A673 (cell line): ENCODE measurements around the gene BRPF3. TPM values are rescaled to one million over a fixed set of nuclear protein-coding genes. Genes with fewer than 3 reads are reported as not detected.

Source experiments
- BruUV-seq: library from RNA; stranded (reverse); fragments of 400-500 nt; replicated peaks from 2 replicates; lab custom pipeline; 2021; lab: Mats Ljungman, UMichigan
- CTCF ChIA-PET: fragments of 300-600 bp; sonication (Branson Sonifier 250); formaldehyde crosslinking; loops from one replicate; lab custom pipeline; 2022; ENCODE audit warnings: antibody characterized with exemption; lab: Charles Lee
- POLR2A ChIA-PET: fragments of 300-600 bp; sonication (Branson Sonifier 250); formaldehyde crosslinking; loops from one replicate; lab custom pipeline; 2022; ENCODE audit warnings: antibody characterized with exemption; ENCODE audit not compliant: low non-redundant PET; lab: Charles Lee
- DNase-seq: peaks from one replicate; pipeline ENCODE4 v3.0.0-alpha.2; 2015; ENCODE audit warnings: low spot score
- H3K27ac ChIP-seq: fragments of 200-600 bp; sonication (generic); 2 replicates; pipeline ENCODE4 v1.5.1; 2016; ENCODE audit warnings: mixed run types, low read depth, mild to moderate bottlenecking, mixed read lengths, antibody characterized with exemption, low read length; ENCODE audit not compliant: poor library complexity, severe bottlenecking
- H3K27me3 ChIP-seq: fragments of 200-600 bp; sonication (generic); replicated peaks from 2 replicates; pipeline ENCODE4 v1.6.1; 2017; ENCODE audit warnings: mixed run types, low read depth, mild to moderate bottlenecking, mixed read lengths, antibody characterized with exemption, low read length; ENCODE audit not compliant: insufficient read depth, poor library complexity
- H3K36me3 ChIP-seq: fragments of 200-600 bp; sonication (generic); 2 replicates; pipeline ENCODE4 v1.6.1; 2016; ENCODE audit warnings: mixed run types, mild to moderate bottlenecking, mixed read lengths, antibody characterized with exemption, low read length; ENCODE audit not compliant: insufficient read depth, poor library complexity, severe bottlenecking
- H3K4me1 ChIP-seq: fragments of 200-600 bp; sonication (generic); 2 replicates; pipeline ENCODE4 v1.6.1; 2017; ENCODE audit warnings: mixed run types, mild to moderate bottlenecking, mixed read lengths, antibody characterized with exemption, low read length; ENCODE audit not compliant: insufficient read depth, poor library complexity, severe bottlenecking
- H3K4me3 ChIP-seq: fragments of 200-600 bp; sonication (generic); 2 replicates; pipeline ENCODE4 v1.5.1; 2016; ENCODE audit warnings: low read depth, mixed run types, mild to moderate bottlenecking, mixed read lengths, low read length; ENCODE audit not compliant: poor library complexity, severe bottlenecking
- H3K9me3 ChIP-seq: fragments of 200-600 bp; sonication (generic); 2 replicates; pipeline ENCODE4 v1.6.1; 2016; ENCODE audit warnings: mixed run types, low read depth, mild to moderate bottlenecking, mixed read lengths, antibody characterized with exemption, low read length; ENCODE audit not compliant: poor library complexity, severe bottlenecking
- EZH2 ChIP-seq: fragments of 200-600 bp; sonication (generic); IDR thresholded peaks from 2 replicates; pipeline ENCODE4 v1.6.1; 2017; ENCODE audit warnings: borderline replicate concordance, low read depth, mild to moderate bottlenecking, mixed read lengths, antibody characterized with exemption, low read length; ENCODE audit not compliant: poor library complexity, severe bottlenecking
- intact Hi-C: fragments of 100-400 bp; cut with micrococcal nuclease; formaldehyde crosslinking; loops from one replicate; pipeline ENCODE4 v1.10.0; 2022; ENCODE audit not compliant: unreplicated experiment
- total RNA-seq: library from RNA; stranded (reverse); gene quantifications from 2 replicates; pipeline ENCODE4 v1.2.3, GENCODE V29; 2021
- TF ChIP-seq, protein P1 (sequence below): fragments of 300-800, 200-600 bp; sonication (generic); conservative IDR thresholded peaks from 2 replicates; pipeline ENCODE4 v1.5.1; 2017; ENCODE audit warnings: low read depth, mild to moderate bottlenecking, antibody characterized with exemption, low read length, moderate library complexity, mixed read lengths

The BRPF3 gene
- total RNA-seq, 1 experiment from 2014 or later = 39.3 TPM

DNA sequence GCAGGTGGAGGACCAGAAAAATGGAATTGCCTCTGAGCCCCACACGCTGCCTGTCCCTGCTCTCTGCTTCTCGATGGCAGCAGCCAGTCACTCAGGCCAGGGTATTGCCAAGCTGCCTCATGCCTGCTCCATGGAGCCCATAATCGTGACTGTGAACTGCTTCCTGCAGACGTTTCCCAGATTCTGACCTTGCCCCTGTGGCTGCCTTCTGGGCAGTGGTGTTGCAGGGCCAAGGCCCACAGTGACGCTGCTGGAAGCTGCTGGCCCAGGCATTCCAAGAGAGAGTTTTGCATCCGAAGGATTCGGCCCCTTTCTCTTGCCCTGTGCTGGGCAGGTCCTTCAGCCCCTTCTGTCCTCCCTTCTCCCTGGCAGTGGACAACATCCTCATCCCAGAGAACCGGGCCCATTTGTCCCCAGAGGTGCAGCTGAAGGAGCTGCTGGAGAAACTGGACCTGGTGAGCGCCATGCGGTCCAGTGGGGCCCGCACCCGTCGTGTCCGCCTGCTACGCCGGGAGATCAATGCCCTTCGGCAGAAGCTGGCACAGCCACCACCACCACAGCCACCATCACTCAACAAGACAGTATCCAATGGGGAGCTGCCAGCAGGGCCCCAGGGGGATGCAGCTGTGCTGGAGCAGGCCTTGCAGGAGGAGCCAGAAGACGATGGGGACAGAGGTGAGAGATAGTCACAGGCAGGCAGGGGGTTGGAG is 14.5 kb downstream of the BRPF3 start:
- no peak overlapping the region for H3K4me3 ChIP-seq
- H3K27me3 ChIP-seq = no peaks in the 10 kb centered on the region
- no peaks in the 10 kb centered on the region for H3K9me3 ChIP-seq
- H3K36me3 ChIP-seq = peaks cover 71% of the 10 kb centered on the region
- ChIA-PET POLR2A (no interaction called here), CTCF (no interaction called here)
- intact Hi-C loops = no loop called here
- no peak for DNase-seq
- no peak overlapping the region for H3K27ac ChIP-seq
- TF ChIP-seq, protein P1, sequence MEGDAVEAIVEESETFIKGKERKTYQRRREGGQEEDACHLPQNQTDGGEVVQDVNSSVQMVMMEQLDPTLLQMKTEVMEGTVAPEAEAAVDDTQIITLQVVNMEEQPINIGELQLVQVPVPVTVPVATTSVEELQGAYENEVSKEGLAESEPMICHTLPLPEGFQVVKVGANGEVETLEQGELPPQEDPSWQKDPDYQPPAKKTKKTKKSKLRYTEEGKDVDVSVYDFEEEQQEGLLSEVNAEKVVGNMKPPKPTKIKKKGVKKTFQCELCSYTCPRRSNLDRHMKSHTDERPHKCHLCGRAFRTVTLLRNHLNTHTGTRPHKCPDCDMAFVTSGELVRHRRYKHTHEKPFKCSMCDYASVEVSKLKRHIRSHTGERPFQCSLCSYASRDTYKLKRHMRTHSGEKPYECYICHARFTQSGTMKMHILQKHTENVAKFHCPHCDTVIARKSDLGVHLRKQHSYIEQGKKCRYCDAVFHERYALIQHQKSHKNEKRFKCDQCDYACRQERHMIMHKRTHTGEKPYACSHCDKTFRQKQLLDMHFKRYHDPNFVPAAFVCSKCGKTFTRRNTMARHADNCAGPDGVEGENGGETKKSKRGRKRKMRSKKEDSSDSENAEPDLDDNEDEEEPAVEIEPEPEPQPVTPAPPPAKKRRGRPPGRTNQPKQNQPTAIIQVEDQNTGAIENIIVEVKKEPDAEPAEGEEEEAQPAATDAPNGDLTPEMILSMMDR = no peak
- TF ChIP-seq EZH2 = no peak
- no peaks in the 10 kb centered on the region for H3K4me1 ChIP-seq
- no TSS peak for BruUV-seq

DNA sequence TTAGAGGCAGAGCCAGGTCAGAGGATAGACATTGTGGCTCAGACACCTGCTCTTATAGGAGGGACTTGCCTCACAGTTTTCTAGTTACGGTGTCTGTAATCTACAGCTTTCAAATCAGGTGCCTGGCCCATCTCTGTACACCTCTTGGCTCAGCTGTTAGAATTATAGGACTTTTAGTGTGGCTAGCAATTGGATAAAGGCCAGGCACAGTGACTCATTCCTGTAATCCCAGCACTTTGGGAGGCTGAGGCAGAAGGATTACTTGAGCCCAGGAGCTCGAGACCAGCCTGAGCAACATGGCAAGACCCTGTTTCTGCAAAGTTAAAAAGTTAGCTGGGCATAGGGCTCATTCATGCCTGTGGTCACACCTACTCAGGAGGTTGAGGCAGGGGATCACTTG is 20.0 kb downstream of the BRPF3 start:
- intact Hi-C loops = no loop called here
- H3K4me1 ChIP-seq = no peaks in the 10 kb centered on the region
- H3K9me3 ChIP-seq = no peaks in the 10 kb centered on the region
- no peaks in the 10 kb centered on the region for H3K27me3 ChIP-seq
- CTCF ChIA-PET = no interaction called here
- peak; percentile 9 for DNase-seq
- no TSS peak for BruUV-seq
- no peak overlapping the region for H3K4me3 ChIP-seq
- no peak overlapping the region for H3K27ac ChIP-seq
- POLR2A ChIA-PET = no interaction called here
- TF ChIP-seq, protein P1 = no peak
- no peak for TF ChIP-seq EZH2
- H3K36me3 ChIP-seq = peaks cover 56% of the 10 kb centered on the region

DNA sequence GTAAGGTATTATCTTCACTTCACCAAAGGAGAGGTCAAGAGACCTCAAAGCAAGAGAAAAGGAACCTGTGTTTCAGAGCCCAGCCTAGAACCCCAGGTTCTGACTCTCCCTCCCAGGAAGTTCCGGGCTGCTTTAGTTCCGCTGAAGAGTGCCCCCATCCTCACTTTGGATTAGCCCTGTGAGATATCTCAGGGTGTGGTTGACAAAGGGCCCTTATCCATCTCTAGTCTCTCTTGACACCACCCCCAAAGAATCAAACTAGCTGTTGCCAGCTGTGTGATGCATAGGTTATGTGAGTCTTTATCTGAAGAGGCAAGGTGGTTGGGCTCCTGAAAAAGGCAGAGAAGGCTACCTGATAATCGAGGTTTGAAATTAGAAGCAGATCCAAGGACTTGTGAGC is 20.6 kb downstream of the BRPF3 start:
- Histone ChIP-seq H3K27me3 (no peaks in the 10 kb centered on the region), H3K36me3 (peaks cover 56% of the 10 kb centered on the region), H3K27ac (no peak overlapping the region), H3K4me1 (no peaks in the 10 kb centered on the region), H3K4me3 (no peak overlapping the region), H3K9me3 (no peaks in the 10 kb centered on the region)
- intact Hi-C loops = no loop called here
- DNase-seq = no peak
- TF ChIP-seq EZH2 = no peak
- TF ChIP-seq, protein P1 = no peak
- no TSS peak for BruUV-seq
- ChIA-PET POLR2A (no interaction called here), CTCF (no interaction called here)
